Fibroblast of skin of back (primary cell): Measurements from ENCODE around the gene APMAP.

ENCODE experiments used
- DNase-seq: peaks from one replicate; pipeline ENCODE4 v3.0.0-alpha.2; 2013

Gene APMAP

GRCh38 chr20:24987244-24987643, 5.3 kb downstream of the APMAP start:
- DNase-seq: no peak

- DNase-seq: no peak
Observed at GRCh38 chr20:24986436-24987015, 6.0 kb downstream of the APMAP start.

- DNase-seq: no peak
Observed at GRCh38 chr20:24985802-24986201, 6.7 kb downstream of the APMAP start.

- DNase-seq: no peak
Observed at GRCh38 chr20:24984961-24985640, 7.5 kb downstream of the APMAP start.

GRCh38 chr20:24983896-24984295, 8.7 kb downstream of the APMAP start:
- DNase-seq: no peak

GRCh38 chr20:24981790-24982189, 10.8 kb downstream of the APMAP start:
- no peak for DNase-seq

- no peak for DNase-seq
Observed at GRCh38 chr20:24981282-24981681, 11.3 kb downstream of the APMAP start.

GRCh38 chr20:24980291-24981053, 12.1 kb downstream of the APMAP start:
- DNase-seq: no peak

- no peak for DNase-seq
Observed at GRCh38 chr20:24979036-24979960, 13.3 kb downstream of the APMAP start.

- no peak for DNase-seq
Observed at GRCh38 chr20:24978513-24978912, 14.0 kb downstream of the APMAP start.

- DNase-seq: no peak
Observed at GRCh38 chr20:24977797-24978196, 14.8 kb downstream of the APMAP start.

- no peak for DNase-seq
Observed at GRCh38 chr20:24977336-24977735, 15.2 kb downstream of the APMAP start.

- DNase-seq: no peak
Observed at GRCh38 chr20:24972341-24972740, 20.2 kb downstream of the APMAP start.

GRCh38 chr20:24971376-24972101, 21.0 kb downstream of the APMAP start:
- no peak for DNase-seq

GRCh38 chr20:24970754-24971153, 21.8 kb downstream of the APMAP start:
- no peak for DNase-seq

- no peak for DNase-seq
Observed at GRCh38 chr20:24970030-24970553, 22.5 kb downstream of the APMAP start.

- no peak for DNase-seq
Observed at GRCh38 chr20:24969186-24970029, 23.1 kb downstream of the APMAP start.

GRCh38 chr20:24968278-24968800, 24.2 kb downstream of the APMAP start:
- no peak for DNase-seq

- DNase-seq: no peak
Observed at GRCh38 chr20:24966317-24967012, 26.1 kb downstream of the APMAP start.
